ENCODE data around the gene KLHL29.

DNA sequence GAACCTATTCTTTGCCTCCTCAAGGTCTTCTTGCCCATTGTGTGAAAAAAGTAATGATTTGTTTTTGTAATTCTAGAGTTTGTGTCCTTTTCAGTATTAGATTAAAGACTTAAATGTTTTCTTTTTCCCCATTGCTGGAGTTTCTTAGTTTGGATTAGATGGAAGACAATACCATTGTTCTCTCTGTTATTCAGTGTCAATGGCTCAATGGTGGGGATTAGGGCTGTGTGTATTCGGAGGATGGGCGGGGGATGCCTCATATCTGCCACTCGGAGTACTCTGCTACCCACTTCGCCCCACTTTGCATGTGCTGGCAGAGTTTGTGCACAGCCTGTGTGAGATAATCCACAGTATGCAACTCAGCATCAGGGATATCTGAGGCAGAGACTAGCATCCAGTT, 90.1 kb downstream of the KLHL29 start:
- TF ChIP-seq TAF1 (IDR thresholded peaks at IDR 0.05; ENCODE audit: low read depth, low read length) = no peak
- no peak for TF ChIP-seq SPI1 (IDR thresholded peaks at IDR 0.05; ENCODE audit: low read depth, low read length)
